Activated T-helper 1 cell treated with anti-CD3 and anti-CD28 coated beads, Interleukin-12 subunit alpha, Interleukin-12 subunit beta, Interleukin-2, Interleukin-4 antibody, amounts not matched to agents 30 ng/mL and 10 ng/mL and 1 ng/mL, durations not matched to agents 14 hours and 24 hours and 36 hours (primary cell): ENCODE results near the gene RETN. TPM values are rescaled to one million over a fixed set of nuclear protein-coding genes. Genes with fewer than 3 reads are reported as not detected.

Experiments
- DNase-seq: peaks from one replicate; pipeline ENCODE4 v3.0.0; 2021; ENCODE audit warnings: low spot score
- H3K27ac Mint-ChIP-seq: one replicate; pipeline ENCODE4 v1.8.0; 2021; ENCODE audit warnings: mild to moderate bottlenecking, mixed read lengths
- H3K27me3 Mint-ChIP-seq: one replicate; pipeline ENCODE4 v1.8.0; 2022; ENCODE audit warnings: mild to moderate bottlenecking, moderate library complexity, mixed read lengths; ENCODE audit not compliant: insufficient read depth
- H3K36me3 Mint-ChIP-seq: one replicate; pipeline ENCODE4 v1.8.0; 2021; ENCODE audit warnings: low read depth, mixed read lengths
- H3K4me1 Mint-ChIP-seq: one replicate; pipeline ENCODE4 v1.8.0; 2021; ENCODE audit warnings: low read depth, mixed read lengths
- H3K4me3 Mint-ChIP-seq: one replicate; pipeline ENCODE4 v1.8.0; 2021; ENCODE audit warnings: mild to moderate bottlenecking, moderate library complexity, mixed read lengths
- H3K9me3 Mint-ChIP-seq: one replicate; pipeline ENCODE4 v1.8.0; 2021; ENCODE audit warnings: mixed read lengths
- intact Hi-C: fragments of 100-400 bp; cut with micrococcal nuclease; formaldehyde crosslinking; loops from one replicate; pipeline ENCODE4 v1.15.1; 2024
- total RNA-seq: library from RNA; stranded (reverse); gene quantifications from 2 replicates; pipeline ENCODE4 v1.2.3, GENCODE V29; 2022

The RETN gene
- total RNA-seq, 1 donor from 2014 or later: not detected

DNA sequence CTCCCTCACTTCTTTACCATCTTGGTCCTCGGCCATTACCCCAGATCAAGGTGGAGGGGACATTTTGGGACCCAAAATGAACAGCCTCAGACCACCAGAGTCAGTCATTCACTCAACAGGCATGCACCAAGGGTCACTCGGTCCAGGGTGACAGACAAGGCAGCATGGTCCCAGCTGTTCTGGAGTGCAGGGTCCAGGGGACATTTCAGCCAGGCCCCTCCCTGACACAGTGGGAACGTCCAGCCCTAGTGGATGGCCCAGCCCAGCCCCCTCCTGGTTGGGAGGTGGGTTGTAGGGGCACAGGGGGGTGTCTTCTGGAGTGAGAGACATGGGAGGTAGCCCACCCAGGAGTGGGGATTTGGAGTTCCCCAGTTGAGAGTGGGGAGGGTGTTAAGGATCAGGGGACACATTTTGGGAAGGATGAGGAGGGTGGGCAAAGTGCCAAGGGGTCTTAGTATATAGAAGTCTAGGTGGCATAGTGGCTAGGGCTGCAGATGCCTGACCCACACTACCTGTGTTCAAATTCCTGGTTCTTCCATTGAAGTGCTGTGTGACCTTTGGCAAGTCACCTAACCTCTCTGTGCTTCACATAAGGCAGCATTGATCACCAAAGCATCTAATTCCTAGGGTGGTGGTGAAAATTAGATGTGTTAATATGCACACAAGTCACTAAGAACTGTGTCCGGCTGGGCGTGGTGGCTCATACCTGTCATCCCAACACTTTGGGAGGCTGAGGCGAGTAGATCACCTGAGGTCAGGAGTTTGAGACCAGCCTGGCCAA lies 35.6 kb downstream of the RETN start:
- DNase-seq: no peak
- Mint-ChIP-seq H3K27me3 (peaks cover 28% of the 10 kb centered on the region), H3K36me3 (no peaks in the 10 kb centered on the region), H3K4me1 (peaks cover 21% of the 10 kb centered on the region), H3K27ac (no peak overlapping the region), H3K4me3 (no peak overlapping the region), H3K9me3 (no peaks in the 10 kb centered on the region)
- intact Hi-C loops: loop anchor here (1.0 kb wide), 1 partner anchor 68 kb away; no protein-coding TSS in a partner anchor

DNA sequence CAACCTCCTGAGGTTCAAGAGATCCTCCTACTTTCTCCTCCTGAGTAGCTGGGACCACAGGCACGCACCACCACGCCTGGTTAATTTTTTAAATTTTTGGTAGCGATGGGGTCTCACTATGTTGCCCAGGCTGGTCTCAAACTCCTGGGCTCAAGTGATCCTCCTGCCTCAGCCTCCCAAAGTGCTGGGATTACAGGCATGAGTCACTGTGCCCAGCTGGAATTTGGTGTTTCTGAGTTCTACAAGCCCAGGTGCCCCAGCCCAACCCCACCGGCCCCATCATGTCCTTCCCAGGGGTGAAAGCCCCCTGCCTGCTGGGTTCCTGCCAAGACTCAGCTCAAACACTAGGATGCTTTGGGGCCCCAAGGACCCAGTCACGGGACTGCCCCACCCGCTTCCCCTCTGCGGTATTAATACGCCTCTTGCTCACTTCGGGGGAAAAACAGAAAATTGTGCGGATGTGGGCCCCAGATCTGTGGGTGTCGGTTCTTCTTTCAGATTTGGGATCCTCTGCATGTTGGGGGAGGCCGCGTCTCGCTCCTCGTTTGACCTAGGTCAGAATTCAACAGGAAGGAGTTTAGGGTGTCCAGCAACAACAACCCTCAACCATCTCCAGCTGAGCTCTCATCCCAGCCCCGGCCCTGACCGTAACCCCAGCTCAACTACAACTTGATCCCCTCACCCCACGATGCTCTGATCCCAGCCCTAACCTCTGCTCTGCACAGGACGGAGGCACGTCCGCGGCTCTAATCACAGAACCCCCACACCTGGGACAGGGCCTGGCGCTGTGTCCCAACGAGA lies 36.7 kb downstream of the RETN start:
- Mint-ChIP-seq H3K4me3 (peak overlapping the region; percentile 53), H3K4me1 (peaks cover 18% of the 10 kb centered on the region), H3K36me3 (no peaks in the 10 kb centered on the region), H3K27ac (peak overlapping the region; percentile 64), H3K9me3 (no peaks in the 10 kb centered on the region), H3K27me3 (peaks cover 24% of the 10 kb centered on the region)
- intact Hi-C loops: loop anchor here (1.0 kb wide), 1 partner anchor 67 kb away; no protein-coding TSS in a partner anchor
- peak; percentile 53 for DNase-seq

DNA sequence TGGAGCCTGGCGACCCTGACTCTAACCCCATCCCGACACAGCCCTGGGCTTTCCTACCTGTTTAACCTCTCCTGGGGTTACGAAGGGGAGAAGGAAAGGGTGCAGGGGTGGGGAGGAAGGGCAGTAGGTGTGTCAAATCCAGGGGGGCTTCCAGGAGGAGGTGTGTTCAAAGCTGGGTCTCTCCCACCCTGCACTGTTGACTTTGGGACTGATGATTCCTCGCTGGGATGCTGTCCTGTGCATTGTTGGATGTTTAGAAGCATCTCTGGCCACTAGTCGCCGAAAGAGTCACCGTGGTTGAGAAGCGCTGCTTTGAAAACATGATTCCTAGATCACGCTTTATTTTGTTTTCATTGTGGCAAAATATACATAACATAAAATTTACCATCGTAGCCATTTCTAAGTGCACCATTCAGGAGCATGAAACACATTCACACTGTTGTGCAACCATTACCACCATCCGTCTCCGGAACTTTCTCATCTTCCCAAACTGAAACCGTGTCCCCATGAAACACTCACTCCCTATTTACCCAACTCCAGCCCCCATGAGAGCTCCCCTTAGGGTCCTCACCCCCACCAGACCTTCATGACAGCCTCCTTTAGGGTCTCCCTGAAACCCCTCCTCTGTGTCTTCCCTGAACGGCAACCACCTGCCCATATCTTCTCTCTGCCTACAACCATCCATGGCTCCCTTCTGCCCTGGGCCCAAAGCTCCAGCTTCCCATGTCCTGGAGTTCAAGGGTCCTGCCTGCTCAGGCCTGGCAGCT lies 37.5 kb downstream of the RETN start:
- H3K9me3 Mint-ChIP-seq: no peaks in the 10 kb centered on the region
- intact Hi-C loops: no loop called here
- peak overlapping the region; percentile 53 for H3K4me3 Mint-ChIP-seq
- H3K27ac Mint-ChIP-seq: no peak overlapping the region
- H3K27me3 Mint-ChIP-seq: peaks cover 24% of the 10 kb centered on the region
- H3K36me3 Mint-ChIP-seq: no peaks in the 10 kb centered on the region
- H3K4me1 Mint-ChIP-seq: peaks cover 18% of the 10 kb centered on the region
- DNase-seq: no peak

DNA sequence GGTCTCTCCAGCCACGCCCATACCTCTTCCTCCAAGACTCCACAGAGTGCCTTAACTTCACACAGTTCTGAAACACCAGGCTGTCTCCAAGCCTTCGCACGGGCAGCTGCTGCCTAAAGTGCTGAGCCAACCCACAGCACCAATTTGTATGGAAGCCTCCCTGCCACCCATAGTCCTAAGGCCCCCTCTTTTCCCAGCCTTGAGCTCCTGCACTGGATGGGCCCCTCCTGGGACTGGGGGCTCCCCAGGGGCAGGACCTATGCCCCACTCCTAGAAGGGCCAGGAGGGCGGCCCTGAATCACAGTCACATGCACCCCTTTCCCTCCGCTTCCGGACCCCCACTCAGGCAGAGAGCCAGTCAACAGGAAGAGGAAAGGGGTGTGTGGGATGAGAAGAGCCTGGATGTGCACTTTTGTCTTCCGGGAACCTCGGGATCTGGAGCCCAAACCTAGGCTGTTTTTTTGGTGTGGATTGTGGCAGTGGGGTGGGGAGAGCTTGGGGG lies 38.2 kb downstream of the RETN start:
- H3K36me3 Mint-ChIP-seq: no peaks in the 10 kb centered on the region
- H3K4me1 Mint-ChIP-seq: peaks cover 18% of the 10 kb centered on the region
- intact Hi-C loops: no loop called here
- no peak overlapping the region for H3K27ac Mint-ChIP-seq
- no peak for DNase-seq
- peak overlapping the region; percentile 20 for H3K4me3 Mint-ChIP-seq
- H3K27me3 Mint-ChIP-seq: peaks cover 24% of the 10 kb centered on the region
- H3K9me3 Mint-ChIP-seq: no peaks in the 10 kb centered on the region

DNA sequence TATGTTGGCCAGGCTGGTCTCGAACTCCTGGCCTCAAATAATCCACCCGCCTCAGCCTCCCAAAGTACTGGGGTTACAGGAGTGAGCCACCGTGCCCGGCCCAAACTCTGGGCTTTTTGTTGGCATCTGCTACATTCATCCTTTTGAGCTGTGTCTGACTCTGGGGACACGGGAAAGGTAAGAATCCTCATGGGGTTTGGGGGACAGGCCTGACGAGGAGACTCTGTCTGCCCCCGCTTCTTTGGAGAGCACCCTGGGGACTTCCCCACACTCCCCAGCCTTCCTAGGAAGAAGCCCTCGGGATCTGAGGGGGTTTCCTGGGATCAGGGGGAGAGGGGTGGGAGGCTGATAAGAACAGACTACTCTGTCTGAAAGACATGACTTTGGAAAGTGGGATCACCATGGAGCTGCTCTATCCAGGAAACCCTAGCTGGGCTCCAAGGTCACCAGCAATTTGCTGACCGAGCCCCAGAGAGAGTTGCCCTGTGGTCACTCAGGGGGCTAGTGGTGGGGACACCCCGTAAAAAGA lies 41.1 kb downstream of the RETN start:
- Mint-ChIP-seq H3K9me3 (no peaks in the 10 kb centered on the region), H3K27me3 (peaks cover 8% of the 10 kb centered on the region), H3K4me1 (peaks cover 18% of the 10 kb centered on the region), H3K4me3 (no peak overlapping the region), H3K27ac (no peak overlapping the region), H3K36me3 (no peaks in the 10 kb centered on the region)
- no peak for DNase-seq
- intact Hi-C loops: no loop called here

DNA sequence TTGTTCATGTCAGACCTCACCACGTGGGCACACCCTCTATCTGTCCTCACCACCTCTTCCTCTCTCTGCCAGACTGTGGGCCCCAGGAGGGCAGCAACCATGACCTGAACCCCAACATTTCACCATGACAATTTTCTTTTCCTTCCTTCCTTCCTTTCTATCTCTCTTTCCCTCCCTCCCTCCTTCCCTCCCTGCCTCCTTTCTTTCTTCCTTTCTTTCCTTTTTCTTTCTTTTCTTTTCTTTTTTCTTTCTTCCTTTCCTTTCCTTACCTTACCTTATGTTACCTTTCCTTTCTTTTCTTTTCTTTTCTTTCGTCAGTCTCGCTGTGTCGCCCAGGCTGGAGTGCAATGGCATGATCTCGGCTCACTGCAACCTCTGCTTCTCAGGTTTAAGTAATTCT lies 41.8 kb downstream of the RETN start:
- Mint-ChIP-seq H3K36me3 (no peaks in the 10 kb centered on the region), H3K9me3 (no peaks in the 10 kb centered on the region)

DNA sequence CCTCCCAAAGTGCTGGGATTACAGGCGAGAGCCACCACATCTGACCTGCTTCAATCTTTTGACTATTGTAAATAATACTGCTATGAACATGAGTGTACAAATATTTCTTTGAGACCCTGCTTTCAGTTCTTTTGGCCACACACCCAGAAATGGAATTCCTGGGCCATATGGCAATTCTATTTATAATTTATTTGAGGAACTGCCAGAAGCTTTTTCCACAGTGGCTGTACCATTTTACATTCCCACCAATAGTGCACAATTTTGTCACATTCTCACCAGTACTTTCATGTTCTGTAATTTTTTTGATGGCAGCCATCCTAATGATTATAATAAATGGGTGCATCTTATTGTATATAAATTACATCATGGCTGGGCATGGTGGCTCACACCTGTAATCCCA lies 46.8 kb downstream of the RETN start:
- H3K27ac Mint-ChIP-seq: no peak overlapping the region
- no peak overlapping the region for H3K4me3 Mint-ChIP-seq
- H3K27me3 Mint-ChIP-seq: no peaks in the 10 kb centered on the region
- intact Hi-C loops: no loop called here
- H3K4me1 Mint-ChIP-seq: no peaks in the 10 kb centered on the region
- no peak for DNase-seq
- peaks cover 6% of the 10 kb centered on the region for H3K9me3 Mint-ChIP-seq
- H3K36me3 Mint-ChIP-seq: no peaks in the 10 kb centered on the region

More for the DNA sequence above, 41.8 kb downstream of the RETN start:
- no peak overlapping the region for H3K4me3 Mint-ChIP-seq
- intact Hi-C loops: no loop called here
- no peak for DNase-seq
- H3K27me3 Mint-ChIP-seq: peaks cover 7% of the 10 kb centered on the region
- H3K4me1 Mint-ChIP-seq: peaks cover 15% of the 10 kb centered on the region
- no peak overlapping the region for H3K27ac Mint-ChIP-seq

DNA sequence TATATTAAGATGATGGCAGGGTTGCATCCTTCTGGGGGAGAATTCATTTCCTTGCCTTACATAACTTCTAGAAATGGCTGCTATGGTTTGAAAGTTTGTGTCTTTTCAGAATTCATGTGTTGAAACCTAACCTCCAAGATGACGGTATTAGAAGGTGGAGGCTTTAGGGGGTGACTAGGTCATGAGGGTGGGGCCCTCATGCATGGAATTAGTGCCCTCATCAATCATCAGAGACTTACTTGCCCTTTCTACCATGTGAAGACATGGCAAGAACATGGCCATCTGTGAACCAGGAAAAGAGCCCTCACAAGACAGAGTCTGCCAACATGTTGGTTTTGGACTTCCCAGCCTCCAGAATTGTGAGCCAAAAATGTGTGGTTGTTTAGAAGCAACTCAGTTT lies 47.9 kb downstream of the RETN start:
- Mint-ChIP-seq H3K27me3 (no peaks in the 10 kb centered on the region), H3K4me3 (no peak overlapping the region), H3K36me3 (no peaks in the 10 kb centered on the region), H3K27ac (no peak overlapping the region), H3K4me1 (no peaks in the 10 kb centered on the region), H3K9me3 (peaks cover 6% of the 10 kb centered on the region)
- intact Hi-C loops: no loop called here
- no peak for DNase-seq

DNA sequence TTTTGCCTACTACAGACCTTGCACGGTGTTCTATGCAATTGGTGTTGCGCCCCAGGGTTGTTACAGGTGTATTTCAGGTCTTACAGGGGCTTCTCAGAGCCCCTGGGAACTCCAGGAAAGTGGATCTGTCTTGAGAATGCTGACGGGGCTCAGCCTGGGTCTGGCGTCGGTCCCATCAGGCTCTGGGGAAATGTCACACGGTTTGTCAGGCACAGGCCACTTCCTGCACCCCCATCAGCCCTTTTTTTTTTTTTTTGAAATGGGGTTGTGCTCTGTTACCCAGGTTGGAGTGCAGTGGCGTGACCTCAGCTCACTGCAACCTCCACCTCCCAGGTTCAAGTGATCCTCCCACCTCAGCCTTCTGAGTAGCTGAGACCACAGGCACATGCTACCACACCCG lies 49.8 kb downstream of the RETN start:
- no peak overlapping the region for H3K4me3 Mint-ChIP-seq
- intact Hi-C loops: no loop called here

More for the DNA sequence above, 49.8 kb downstream of the RETN start:
- H3K27ac Mint-ChIP-seq: no peak overlapping the region
- H3K27me3 Mint-ChIP-seq: no peaks in the 10 kb centered on the region
- no peaks in the 10 kb centered on the region for H3K36me3 Mint-ChIP-seq
- peaks cover 6% of the 10 kb centered on the region for H3K9me3 Mint-ChIP-seq
- no peak for DNase-seq
- no peaks in the 10 kb centered on the region for H3K4me1 Mint-ChIP-seq

Other genes with a start within 250 kb of the RETN start
- gene PEX11G, start 180.0 kb upstream of the RETN start, total RNA-seq: 1.4 and 1.5 TPM in 2 replicates
- 4.8 and 5.2 TPM in 2 replicates for gene ZNF358, start 152.9 kb upstream of the RETN start, total RNA-seq
- 14.0 and 14.4 TPM in 2 replicates for gene MCOLN1, start 146.4 kb upstream of the RETN start, total RNA-seq
- gene PNPLA6, start 133.3 kb upstream of the RETN start, total RNA-seq: 131 and 136 TPM in 2 replicates
- gene CAMSAP3, start 73.2 kb upstream of the RETN start, total RNA-seq: 0.37 and 0.67 TPM in 2 replicates
- gene XAB2, start 39.5 kb upstream of the RETN start, total RNA-seq: 50.7 and 51.2 TPM in 2 replicates
- gene PET100, start 39.3 kb upstream of the RETN start, total RNA-seq: 88.5 and 93.4 TPM in 2 replicates
- 0.34 and 1.4 TPM in 2 replicates for gene PCP2, start 35.3 kb upstream of the RETN start, total RNA-seq
- gene STXBP2, start 31.9 kb upstream of the RETN start, total RNA-seq: 101 and 102 TPM in 2 replicates
- gene MCEMP1, start 8.0 kb downstream of the RETN start, total RNA-seq: not detected in 2 replicates
- 72.2 and 86.8 TPM in 2 replicates for gene TRAPPC5, start 11.8 kb downstream of the RETN start, total RNA-seq
- gene FCER2, start 33.1 kb downstream of the RETN start, total RNA-seq: not detected in 2 replicates
- not detected in 2 replicates for gene CLEC4G, start 63.1 kb downstream of the RETN start, total RNA-seq
- gene CD209, start 78.5 kb downstream of the RETN start, total RNA-seq: not detected in 2 replicates
- not detected in 2 replicates for gene CLEC4M, start 94.2 kb downstream of the RETN start, total RNA-seq
- 4.4 TPM in 2 replicates for gene EVI5L, start 161.2 kb downstream of the RETN start, total RNA-seq
- gene PRR36, start 205.3 kb downstream of the RETN start, total RNA-seq: 0.05 and 0.17 TPM in 2 replicates
- not detected in 2 replicates for gene LRRC8E, start 219.5 kb downstream of the RETN start, total RNA-seq
- 47.6 and 51.9 TPM in 2 replicates for gene MAP2K7, start 234.8 kb downstream of the RETN start, total RNA-seq
- gene TGFBR3L, start 245.8 kb downstream of the RETN start, total RNA-seq: 6.9 and 7.5 TPM in 2 replicates